Activated naive CD4-positive, alpha-beta T cell treated with anti-CD3 and anti-CD28 coated beads, Interleukin-2, amount 10 ng/mL, durations not matched to agents 7 days and 5 days (primary cell): ENCODE measurements around the gene SARS1.
A peak's percentile ranks its signal among the peaks of the same experiment; 100 is the strongest.
"Not testable (repeated sequence)": the region's sequence is repeated elsewhere in the genome, so short reads cannot be mapped to it uniquely, and the experiment has no call there.

Experiments
- CTCF ChIA-PET: fragments of 350-600 bp; sonication (Branson Sonifier 250); formaldehyde crosslinking; loops from one replicate; lab custom pipeline; 2021; ENCODE audit warnings: antibody characterized with exemption; lab: Charles Lee
- DNase-seq: peaks from one replicate; pipeline ENCODE4 v3.0.0-alpha.2; 2020
- H3K27ac Mint-ChIP-seq: one replicate; pipeline ENCODE4 v1.8.0; 2021; ENCODE audit warnings: mild to moderate bottlenecking, moderate library complexity, mixed read lengths
- H3K27me3 Mint-ChIP-seq: one replicate; pipeline ENCODE4 v1.8.0; 2021; ENCODE audit warnings: mild to moderate bottlenecking, mixed read lengths
- H3K36me3 Mint-ChIP-seq: one replicate; pipeline ENCODE4 v1.8.0; 2021; ENCODE audit warnings: mixed read lengths
- H3K4me1 Mint-ChIP-seq: one replicate; pipeline ENCODE4 v1.8.0; 2021; ENCODE audit warnings: mixed read lengths
- H3K4me3 Mint-ChIP-seq: one replicate; pipeline ENCODE4 v1.8.0; 2021; ENCODE audit warnings: mild to moderate bottlenecking, moderate library complexity, mixed read lengths
- H3K9me3 Mint-ChIP-seq: one replicate; pipeline ENCODE4 v1.8.0; 2021; ENCODE audit warnings: mixed read lengths

Gene SARS1

GRCh38 chr1:109279615-109280278 lies 66.0 kb downstream of the SARS1 start:
- Mint-ChIP-seq H3K4me3 (no peak overlapping the region), H3K27ac (no peak overlapping the region)

GRCh38 chr1:109280862-109281261 lies 67.1 kb downstream of the SARS1 start:
- DNase-seq = no peak
- H3K4me3 Mint-ChIP-seq = no peak overlapping the region
- no peak overlapping the region for H3K27ac Mint-ChIP-seq
- H3K36me3 Mint-ChIP-seq = peaks cover 11% of the 10 kb centered on the region
- no peaks in the 10 kb centered on the region for H3K27me3 Mint-ChIP-seq
- peaks cover 43% of the 10 kb centered on the region for H3K4me1 Mint-ChIP-seq
- no peaks in the 10 kb centered on the region for H3K9me3 Mint-ChIP-seq
- CTCF ChIA-PET = interaction anchor here (3.3 kb wide), 1 partner anchor 117 kb away, joined by 41 read pairs; the partner anchor contains the start of gene SORT1

More at GRCh38 chr1:109279615-109280278, 66.0 kb downstream of the SARS1 start:
- no peaks in the 10 kb centered on the region for H3K9me3 Mint-ChIP-seq
- peaks cover 11% of the 10 kb centered on the region for H3K36me3 Mint-ChIP-seq
- CTCF ChIA-PET = interaction anchor here (4.8 to 5.7 kb wide), 3 partner anchors 15 to 252 kb away, joined by 26 to 115 read pairs (median 56); partner anchors contain the start of gene SORT1
- no peaks in the 10 kb centered on the region for H3K27me3 Mint-ChIP-seq
- peaks cover 47% of the 10 kb centered on the region for H3K4me1 Mint-ChIP-seq
- no peak for DNase-seq

DNA sequence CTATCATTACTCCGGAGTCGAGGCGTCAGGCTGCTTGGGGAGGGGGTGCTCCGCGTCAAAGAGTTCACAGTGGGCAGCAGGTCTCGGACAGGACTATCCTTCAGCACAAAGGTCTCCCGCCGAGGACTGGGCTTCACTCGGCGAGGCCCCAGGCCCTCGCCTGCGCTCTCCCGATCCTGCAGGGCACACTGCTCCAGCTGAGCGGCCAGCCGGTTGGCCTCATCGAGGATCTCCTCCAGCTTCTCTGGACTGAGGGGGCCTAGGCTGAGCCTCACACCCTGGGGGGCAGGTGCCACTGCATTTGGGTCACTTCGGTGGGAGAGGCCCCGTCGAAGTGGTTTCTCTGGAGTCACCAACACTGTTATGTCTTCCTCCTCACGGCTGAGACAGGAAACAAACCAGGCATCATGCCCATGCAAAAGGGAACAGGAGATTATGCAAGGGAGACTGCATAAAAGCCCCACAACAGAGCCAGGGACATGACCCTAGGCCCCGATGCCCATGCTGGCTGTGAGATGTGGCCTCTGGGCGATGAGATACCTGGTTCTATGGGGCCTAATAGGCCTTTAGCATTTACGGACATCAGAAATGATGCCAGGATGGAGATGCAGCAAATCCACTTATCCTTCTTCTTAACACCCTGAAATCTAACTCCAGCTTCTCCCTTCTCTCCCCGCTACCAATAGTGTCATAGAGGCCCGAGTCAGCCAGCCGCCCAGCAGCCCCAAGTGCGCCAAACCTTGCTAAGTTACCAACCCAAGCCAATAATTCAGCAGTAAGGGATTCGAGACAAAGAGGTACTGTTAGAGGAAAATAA lies 68.2 kb downstream of the SARS1 start:
- Mint-ChIP-seq H3K4me1 (peaks cover 43% of the 10 kb centered on the region), H3K4me3 (peak overlapping the region; percentile 98), H3K27me3 (peaks cover 5% of the 10 kb centered on the region), H3K9me3 (no peaks in the 10 kb centered on the region), H3K36me3 (peaks cover 11% of the 10 kb centered on the region), H3K27ac (no peak overlapping the region)
- no peak for DNase-seq
- CTCF ChIA-PET = interaction anchor here (0.9 to 3.3 kb wide), 5 partner anchors 22 to 251 kb away, joined by 3 to 41 read pairs (median 3); partner anchors contain the start of gene SORT1

DNA sequence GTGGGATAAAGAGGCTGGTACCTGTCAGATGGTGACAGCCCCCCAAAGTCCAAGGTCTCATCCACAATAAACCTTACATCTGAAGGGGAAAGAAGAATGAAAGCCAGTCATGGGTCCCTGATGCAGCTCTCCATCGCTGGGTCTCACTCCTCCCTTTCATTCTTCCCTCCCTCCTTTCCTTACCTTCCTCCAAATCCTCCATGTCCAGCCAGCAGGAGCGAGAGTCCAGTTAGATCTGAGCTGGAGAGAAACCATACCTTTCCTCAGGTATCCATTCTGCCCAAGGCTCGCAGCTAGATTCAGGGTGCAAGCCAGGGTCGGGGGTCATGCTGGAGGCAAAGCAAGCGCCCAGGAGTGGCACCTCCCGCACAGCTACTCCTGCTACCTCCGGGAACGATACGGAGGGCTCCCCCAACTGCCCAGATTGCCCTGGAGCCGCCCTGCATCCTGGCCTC lies 68.8 kb downstream of the SARS1 start:
- Mint-ChIP-seq H3K9me3 (no peaks in the 10 kb centered on the region), H3K36me3 (peaks cover 9% of the 10 kb centered on the region), H3K27ac (peak overlapping the region; percentile 90), H3K4me3 (peak overlapping the region; percentile 98), H3K27me3 (peaks cover 10% of the 10 kb centered on the region), H3K4me1 (peaks cover 38% of the 10 kb centered on the region)
- CTCF ChIA-PET = interaction anchor here (0.9 to 3.3 kb wide), 11 partner anchors 10 to 250 kb away, joined by 3 to 41 read pairs (median 4); partner anchors contain the start of gene SORT1
- no peak for DNase-seq

GRCh38 chr1:109282952-109283747 lies 69.4 kb downstream of the SARS1 start, which contains the start of gene PSRC1:
Gene PSRC1, minus strand, starts transcription at chr1:109283145.
- Mint-ChIP-seq H3K9me3 (no peaks in the 10 kb centered on the region), H3K27me3 (peaks cover 13% of the 10 kb centered on the region), H3K4me1 (peaks cover 38% of the 10 kb centered on the region), H3K27ac (peak within 1 kb of the TSS; percentile 90), H3K4me3 (peak within 1 kb of the TSS; percentile 98), H3K36me3 (peaks cover 9% of the 10 kb centered on the region)
- CTCF ChIA-PET = interaction anchor here (0.9 to 3.3 kb wide), 11 partner anchors 10 to 249 kb away, joined by 3 to 41 read pairs (median 4); partner anchors contain the start of gene SORT1
- peak; percentile 95 for DNase-seq

DNA sequence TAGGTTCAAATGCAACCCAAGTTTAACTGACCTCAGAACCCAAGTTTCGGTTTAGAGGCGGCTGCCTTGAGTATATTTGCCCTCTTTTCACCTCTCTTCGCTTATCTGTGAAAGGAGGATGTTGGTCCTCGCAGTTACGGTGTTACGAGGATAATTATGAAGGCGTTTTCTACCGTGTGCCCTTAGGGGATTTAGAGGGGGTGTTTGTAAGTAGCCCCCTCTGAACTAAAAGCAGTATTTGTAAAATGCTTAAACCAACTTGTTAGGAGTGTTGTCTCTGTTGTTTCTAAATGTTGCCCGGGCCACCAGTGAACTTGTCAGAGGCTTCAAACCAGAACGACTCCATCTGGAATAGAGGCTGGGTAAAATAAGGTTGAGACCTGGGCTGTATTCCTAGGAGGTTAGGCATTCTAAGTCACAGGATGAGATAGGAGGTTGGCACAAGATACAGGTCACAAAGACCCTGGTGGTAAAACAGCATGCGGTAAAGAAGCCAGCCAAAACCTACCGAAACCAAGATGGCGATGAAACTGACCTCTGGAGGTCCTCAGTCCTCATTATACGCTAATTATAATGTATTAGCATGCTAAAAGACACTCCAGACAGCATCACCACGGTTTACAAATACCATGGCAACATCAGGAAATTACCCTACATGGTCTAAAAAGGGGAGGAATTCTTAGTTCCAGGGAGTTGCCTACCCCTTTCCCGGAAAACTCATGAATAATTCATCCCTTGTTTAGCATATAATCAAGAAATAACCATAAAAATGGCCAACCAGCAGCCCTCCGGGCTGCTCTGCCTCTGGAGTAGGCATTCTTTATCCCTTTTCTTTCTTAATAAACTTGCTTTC lies 70.3 kb downstream of the SARS1 start:
- no peak for DNase-seq
- Mint-ChIP-seq H3K9me3 (no peaks in the 10 kb centered on the region), H3K27ac (peak overlapping the region; percentile 90), H3K27me3 (peaks cover 17% of the 10 kb centered on the region), H3K4me3 (peak overlapping the region; percentile 98), H3K36me3 (peaks cover 9% of the 10 kb centered on the region), H3K4me1 (peaks cover 38% of the 10 kb centered on the region)
- CTCF ChIA-PET = interaction anchor here (1.1 to 3.3 kb wide), 4 partner anchors 24 to 114 kb away, joined by 3 to 41 read pairs (median 4); partner anchors contain the start of gene SORT1

GRCh38 chr1:109286762-109287161 lies 73.0 kb downstream of the SARS1 start:
- H3K36me3 Mint-ChIP-seq, H3K9me3 Mint-ChIP-seq, DNase-seq, CTCF ChIA-PET, H3K27ac Mint-ChIP-seq, H3K4me3 Mint-ChIP-seq: not testable (repeated sequence)
- H3K4me1 Mint-ChIP-seq = peaks cover 25% of the 10 kb centered on the region
- peaks cover 22% of the 10 kb centered on the region for H3K27me3 Mint-ChIP-seq
